NCI-H146 (cell line): ENCODE results near the gene SEL1L.
"Not testable (repeated sequence)": the region's sequence is repeated elsewhere in the genome, so short reads cannot be mapped to it uniquely, and the experiment has no call there.

Experiments
- DNase-seq: peaks from one replicate; lab custom pipeline; 2025; lab: John Stamatoyannopoulos, UW

Gene SEL1L

DNA sequence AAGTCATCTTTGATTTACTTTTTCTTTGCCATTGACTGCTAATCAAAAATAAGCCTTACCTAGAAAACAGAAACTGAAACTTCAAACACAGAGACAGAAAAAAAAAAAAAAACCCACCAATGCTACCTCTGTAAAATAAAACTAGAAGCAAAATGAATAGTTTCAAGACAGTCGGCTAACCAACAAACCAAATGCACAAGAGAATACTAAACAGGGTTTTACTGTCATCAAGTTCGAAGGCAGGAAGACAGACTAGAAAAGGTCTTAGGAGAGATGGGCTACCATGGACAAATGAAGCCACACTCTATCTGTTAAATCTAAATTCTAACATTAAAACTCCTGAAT, 59.5 kb downstream of the SEL1L start:
- DNase-seq, result no peak

- DNase-seq, result no peak
Observed at GRCh38 chr14:81473456-81474147, 60.1 kb downstream of the SEL1L start.

DNA sequence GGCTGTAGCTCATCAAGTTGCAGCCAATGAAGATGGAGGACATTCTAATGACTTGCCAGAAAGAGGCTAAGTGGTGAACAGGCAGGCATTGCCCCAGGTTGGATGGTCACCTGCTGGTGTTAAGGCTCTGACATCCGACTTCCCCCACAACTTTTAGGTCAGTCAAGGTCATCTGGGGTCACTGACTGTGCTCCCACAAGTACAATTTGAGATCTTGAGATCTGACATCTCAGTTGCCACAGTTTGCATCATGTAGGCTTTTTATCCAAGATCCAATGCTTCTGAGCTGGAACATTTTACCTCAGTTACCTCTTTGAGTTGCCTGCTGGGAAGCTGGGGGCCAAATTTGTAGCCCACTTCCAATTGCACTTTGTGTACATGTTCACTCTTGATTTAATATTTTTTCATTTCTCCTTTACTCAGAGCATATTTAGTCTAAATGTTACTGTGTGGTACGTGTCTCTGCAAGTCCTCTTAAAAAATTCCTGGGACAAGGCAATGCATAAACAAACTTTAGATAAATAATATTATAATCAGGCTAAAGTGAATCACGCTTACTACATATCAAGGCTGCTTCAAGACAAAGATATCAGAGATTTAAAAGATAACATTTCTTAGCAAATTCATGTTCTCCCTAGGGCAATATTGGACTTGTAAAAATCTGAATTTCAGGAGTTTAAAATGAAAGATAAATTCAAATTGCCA, 61.4 kb downstream of the SEL1L start:
- no peak for DNase-seq

GRCh38 chr14:81471062-81471461, 62.6 kb downstream of the SEL1L start:
- DNase-seq, result no peak

- not testable (repeated sequence) for DNase-seq
Observed at GRCh38 chr14:81470557-81470826, 63.2 kb downstream of the SEL1L start.

GRCh38 chr14:81466854-81467253, 66.8 kb downstream of the SEL1L start:
- no peak for DNase-seq

DNA sequence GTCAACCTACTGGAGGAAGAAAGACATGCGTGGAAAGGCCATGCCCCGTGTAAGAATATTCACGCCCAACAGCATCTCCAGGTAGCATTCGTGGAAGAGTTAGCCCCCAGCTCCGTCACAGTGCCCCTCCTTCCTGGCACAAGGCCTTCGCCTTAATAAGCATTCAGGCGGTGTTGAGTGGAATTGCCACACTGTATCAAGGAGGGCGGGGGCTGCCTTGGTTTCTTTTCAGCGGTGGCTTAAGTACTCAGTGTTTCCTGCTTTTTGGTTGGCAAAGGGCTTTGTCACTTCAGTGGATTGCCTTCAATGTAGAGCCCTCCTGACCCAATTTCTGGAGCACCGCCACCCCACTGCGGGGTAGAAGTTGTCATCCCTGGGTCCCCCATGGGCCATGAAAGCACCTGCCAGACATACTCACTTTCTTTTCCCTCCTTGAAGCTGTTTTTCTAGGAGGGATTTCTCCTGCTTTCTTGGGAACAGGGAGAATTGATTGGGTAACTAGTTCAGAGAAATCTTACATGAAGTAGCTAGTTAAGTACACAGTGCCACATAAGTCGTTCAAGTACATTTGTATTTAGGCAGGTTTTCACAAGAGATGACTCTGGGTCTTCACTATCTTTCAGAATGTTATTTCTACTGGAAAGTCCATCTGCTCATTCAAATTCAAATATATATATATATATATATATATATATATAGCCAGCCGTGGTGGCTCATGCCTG, 68.0 kb downstream of the SEL1L start:
- no peak for DNase-seq

GRCh38 chr14:81465003-81465392, 68.7 kb downstream of the SEL1L start:
- not testable (repeated sequence) for DNase-seq

GRCh38 chr14:81464253-81465002, 69.2 kb downstream of the SEL1L start:
- DNase-seq, result peak; percentile 23

DNA sequence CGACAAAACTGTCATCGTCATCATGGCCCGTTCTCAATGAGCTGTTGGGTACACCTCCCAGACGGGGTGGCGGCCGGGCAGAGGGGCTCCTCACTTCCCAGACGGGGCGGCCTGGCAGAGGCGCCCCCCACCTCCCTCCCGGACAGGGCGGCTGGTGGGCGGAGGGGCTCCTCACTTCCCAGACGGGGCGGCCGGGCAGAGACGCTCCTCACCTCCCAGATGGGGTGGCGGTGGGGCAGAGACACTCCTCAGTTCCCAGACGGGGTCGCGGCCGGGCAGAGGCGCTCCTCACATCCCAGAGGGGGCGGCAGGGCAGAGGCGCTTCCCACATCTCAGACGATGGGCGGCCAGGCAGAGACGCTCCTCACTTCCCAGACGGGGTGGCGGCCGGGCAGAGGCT, 71.3 kb downstream of the SEL1L start:
- DNase-seq, result not testable (repeated sequence)

GRCh38 chr14:81459912-81460311, 73.7 kb downstream of the SEL1L start:
- no peak for DNase-seq

DNA sequence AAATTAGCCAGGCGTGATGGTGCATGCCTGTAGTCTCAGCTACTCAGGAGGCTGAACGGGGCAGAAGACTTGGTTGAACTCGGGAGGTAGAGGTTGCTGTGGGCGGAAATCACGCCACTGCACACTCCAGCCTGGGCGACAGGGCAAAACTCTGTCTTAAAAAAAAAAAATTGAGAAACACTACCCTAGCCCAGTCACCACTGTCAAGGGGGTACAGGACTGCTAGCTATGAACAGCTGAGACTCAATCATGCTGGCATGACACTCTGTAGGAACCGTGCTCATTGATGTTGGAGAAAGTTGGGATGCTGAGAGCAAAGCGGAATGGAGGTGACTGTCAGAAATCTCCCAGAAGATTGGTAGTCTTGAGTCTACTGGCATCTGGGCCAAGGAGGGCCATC, 75.3 kb downstream of the SEL1L start:
- no peak for DNase-seq

DNA sequence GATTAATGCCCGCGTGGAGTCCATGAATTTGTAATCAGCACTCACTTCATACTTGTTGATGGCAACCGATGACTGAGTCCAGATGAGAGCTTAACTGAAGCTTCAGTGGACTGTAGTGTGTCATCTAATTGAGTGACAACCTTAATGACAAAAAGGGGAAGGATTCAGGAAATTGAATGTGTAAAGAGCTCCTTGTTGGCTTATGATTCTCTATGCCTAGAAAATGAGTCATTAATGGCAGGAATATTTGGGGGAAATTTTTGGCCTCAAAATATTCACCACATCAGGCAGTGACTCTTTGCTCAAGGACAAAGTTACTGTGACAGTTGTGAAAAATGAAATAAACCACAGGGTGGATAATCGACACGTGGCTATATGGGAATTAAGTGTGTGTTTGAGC, 78.3 kb downstream of the SEL1L start:
- DNase-seq, result no peak

- DNase-seq, result no peak
Observed at GRCh38 chr14:81454572-81455218, 79.0 kb downstream of the SEL1L start.

- DNase-seq, result peak; percentile 47
Observed at GRCh38 chr14:81453166-81453766, 80.4 kb downstream of the SEL1L start.

DNA sequence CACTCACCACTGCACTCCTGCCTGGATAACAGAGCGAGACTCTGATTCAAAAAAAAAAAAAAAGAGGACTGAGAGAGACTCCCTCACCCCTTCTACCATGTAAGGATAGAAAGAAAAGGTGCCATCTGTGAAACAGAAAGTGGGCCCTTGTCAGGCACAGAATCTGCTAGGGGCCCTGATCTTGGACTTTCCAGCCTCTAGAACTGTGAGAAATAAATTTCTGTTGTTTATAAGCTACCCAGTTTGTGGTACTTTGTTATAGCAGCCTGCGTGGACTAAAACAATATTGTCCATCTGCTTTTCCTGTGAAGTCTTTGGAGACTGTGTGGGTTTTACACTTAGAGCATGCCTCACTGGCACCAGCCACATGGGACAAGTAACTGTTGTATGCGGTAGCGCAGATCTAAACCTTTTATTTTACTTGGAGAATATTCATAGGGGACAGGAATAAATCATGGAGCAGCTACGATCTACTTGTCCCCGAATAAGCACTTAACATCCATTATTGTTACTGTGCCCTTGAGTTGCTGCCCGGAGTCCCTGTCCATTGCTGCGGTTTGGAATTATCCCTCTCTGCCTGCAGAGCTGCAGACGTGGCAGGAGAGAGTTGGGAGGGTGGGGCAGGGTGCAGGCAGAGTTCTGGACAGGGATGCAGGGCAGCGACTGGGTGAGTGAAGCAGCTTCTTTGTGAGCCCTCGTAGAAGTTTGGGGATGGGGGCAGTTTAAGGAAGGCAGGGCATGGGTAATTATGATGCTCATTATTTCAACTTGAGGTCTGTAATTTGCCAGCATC, 81.1 kb downstream of the SEL1L start:
- no peak for DNase-seq

GRCh38 chr14:81450976-81451375, 82.7 kb downstream of the SEL1L start:
- DNase-seq, result no peak

GRCh38 chr14:81450100-81450531, 83.5 kb downstream of the SEL1L start:
- peak; percentile 68 for DNase-seq

DNA sequence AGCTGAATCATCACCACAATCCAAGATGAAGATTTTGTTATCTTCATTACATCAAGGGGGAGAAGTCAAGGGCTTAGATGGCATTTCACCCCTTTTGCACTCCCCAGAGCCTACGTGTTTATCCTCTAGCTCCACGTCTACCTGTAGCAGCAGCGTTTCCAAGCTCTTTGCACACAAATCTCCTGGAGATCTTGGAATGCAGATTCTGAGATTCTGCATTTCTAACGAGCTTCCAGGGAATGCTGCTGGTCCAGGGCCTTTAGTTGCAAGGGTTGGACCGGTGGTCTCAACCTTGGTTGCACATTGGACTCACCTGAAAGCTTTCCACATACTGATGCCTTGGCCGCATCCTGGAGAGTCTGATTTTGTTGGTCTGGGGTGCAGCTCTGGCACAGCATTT, 84.1 kb downstream of the SEL1L start:
- no peak for DNase-seq

- DNase-seq, result no peak
Observed at GRCh38 chr14:81449114-81449513, 84.5 kb downstream of the SEL1L start.
